ENCODE results near the gene SLC6A18.
"Not testable (repeated sequence)": the region's sequence is repeated elsewhere in the genome, so short reads cannot be mapped to it uniquely, and the experiment has no call there.

SLC6A18 gene

GRCh38 chr5:1277331-1277730 lies 52.1 kb downstream of the SLC6A18 start:
- no peaks in the 10 kb centered on the region for H3K9me3 ChIP-seq (ENCODE audit: low read length)
- H3K36me3 ChIP-seq (ENCODE audit: insufficient read depth, low read length) = no peaks in the 10 kb centered on the region
- no peak overlapping the region for H3K9ac ChIP-seq (ENCODE audit: low read length)
- no peaks in the 10 kb centered on the region for H3K27me3 ChIP-seq (ENCODE audit: control insufficient read depth in 1 of 2, insufficient read depth in 2 of 2, low read length in 2 of 2)
- no peak overlapping the region for H3K4me3 ChIP-seq (ENCODE audit: low read depth in 1 of 2, low read length in 2 of 2)
- no peaks in the 10 kb centered on the region for H3K4me1 ChIP-seq (ENCODE audit: insufficient read depth, low read length)
- no peak overlapping the region for H3K27ac ChIP-seq (ENCODE audit: low read depth, low read length)

GRCh38 chr5:1277781-1278180 lies 52.6 kb downstream of the SLC6A18 start:
- Histone ChIP-seq H3K36me3 (ENCODE audit: insufficient read depth, low read length) (no peaks in the 10 kb centered on the region), H3K4me3 (ENCODE audit: low read depth in 1 of 2, low read length in 2 of 2) (no peak overlapping the region), H3K9ac (ENCODE audit: low read length) (no peak overlapping the region), H3K4me1 (ENCODE audit: insufficient read depth, low read length) (no peaks in the 10 kb centered on the region), H3K27ac (ENCODE audit: low read depth, low read length) (no peak overlapping the region), H3K9me3 (ENCODE audit: low read length) (no peaks in the 10 kb centered on the region), H3K27me3 (ENCODE audit: control insufficient read depth in 1 of 2, insufficient read depth in 2 of 2, low read length in 2 of 2) (no peaks in the 10 kb centered on the region)

- Histone ChIP-seq H3K4me3 (ENCODE audit: low read depth in 1 of 2, low read length in 2 of 2) (no peak overlapping the region), H3K9ac (ENCODE audit: low read length) (no peak overlapping the region), H3K27me3 (ENCODE audit: control insufficient read depth in 1 of 2, insufficient read depth in 2 of 2, low read length in 2 of 2) (no peaks in the 10 kb centered on the region), H3K9me3 (ENCODE audit: low read length) (no peaks in the 10 kb centered on the region), H3K27ac (ENCODE audit: low read depth, low read length) (no peak overlapping the region), H3K36me3 (ENCODE audit: insufficient read depth, low read length) (no peaks in the 10 kb centered on the region), H3K4me1 (ENCODE audit: insufficient read depth, low read length) (no peaks in the 10 kb centered on the region)
Measured at GRCh38 chr5:1278216-1278615, 53.0 kb downstream of the SLC6A18 start.

GRCh38 chr5:1278656-1279442 lies 53.7 kb downstream of the SLC6A18 start:
- no peaks in the 10 kb centered on the region for H3K4me1 ChIP-seq (ENCODE audit: insufficient read depth, low read length)

GRCh38 chr5:1279443-1280151 lies 54.4 kb downstream of the SLC6A18 start:
- H3K9me3 ChIP-seq (ENCODE audit: low read length) = no peaks in the 10 kb centered on the region
- H3K9ac ChIP-seq (ENCODE audit: low read length) = no peak overlapping the region
- H3K4me3 ChIP-seq (ENCODE audit: low read depth in 1 of 2, low read length in 2 of 2) = no peak overlapping the region
- H3K27me3 ChIP-seq (ENCODE audit: control insufficient read depth in 1 of 2, insufficient read depth in 2 of 2, low read length in 2 of 2) = no peaks in the 10 kb centered on the region
- H3K36me3 ChIP-seq (ENCODE audit: insufficient read depth, low read length) = no peaks in the 10 kb centered on the region
- H3K4me1 ChIP-seq (ENCODE audit: insufficient read depth, low read length) = no peaks in the 10 kb centered on the region
- H3K27ac ChIP-seq (ENCODE audit: low read depth, low read length) = no peak overlapping the region

More at GRCh38 chr5:1278656-1279442, 53.7 kb downstream of the SLC6A18 start:
- Histone ChIP-seq H3K27me3 (ENCODE audit: control insufficient read depth in 1 of 2, insufficient read depth in 2 of 2, low read length in 2 of 2) (no peaks in the 10 kb centered on the region), H3K9ac (ENCODE audit: low read length) (no peak overlapping the region), H3K4me3 (ENCODE audit: low read depth in 1 of 2, low read length in 2 of 2) (no peak overlapping the region), H3K36me3 (ENCODE audit: insufficient read depth, low read length) (no peaks in the 10 kb centered on the region), H3K9me3 (ENCODE audit: low read length) (no peaks in the 10 kb centered on the region), H3K27ac (ENCODE audit: low read depth, low read length) (no peak overlapping the region)

GRCh38 chr5:1280177-1281037 lies 55.2 kb downstream of the SLC6A18 start:
- Histone ChIP-seq H3K4me3 (ENCODE audit: low read depth in 1 of 2, low read length in 2 of 2) (no peak overlapping the region), H3K36me3 (ENCODE audit: insufficient read depth, low read length) (no peaks in the 10 kb centered on the region), H3K4me1 (ENCODE audit: insufficient read depth, low read length) (no peaks in the 10 kb centered on the region), H3K9me3 (ENCODE audit: low read length) (no peaks in the 10 kb centered on the region), H3K27me3 (ENCODE audit: control insufficient read depth in 1 of 2, insufficient read depth in 2 of 2, low read length in 2 of 2) (no peaks in the 10 kb centered on the region), H3K9ac (ENCODE audit: low read length) (no peak overlapping the region), H3K27ac (ENCODE audit: low read depth, low read length) (no peak overlapping the region)

- no peak overlapping the region for H3K4me3 ChIP-seq (ENCODE audit: low read depth in 1 of 2, low read length in 2 of 2)
- no peaks in the 10 kb centered on the region for H3K36me3 ChIP-seq (ENCODE audit: insufficient read depth, low read length)
- H3K27me3 ChIP-seq (ENCODE audit: control insufficient read depth in 1 of 2, insufficient read depth in 2 of 2, low read length in 2 of 2) = no peaks in the 10 kb centered on the region
- no peak overlapping the region for H3K9ac ChIP-seq (ENCODE audit: low read length)
- no peaks in the 10 kb centered on the region for H3K4me1 ChIP-seq (ENCODE audit: insufficient read depth, low read length)
- H3K9me3 ChIP-seq (ENCODE audit: low read length) = no peaks in the 10 kb centered on the region
- H3K27ac ChIP-seq (ENCODE audit: low read depth, low read length) = no peak overlapping the region
Measured at GRCh38 chr5:1281038-1281882, 56.1 kb downstream of the SLC6A18 start.

GRCh38 chr5:1282131-1282992 lies 57.2 kb downstream of the SLC6A18 start:
- Histone ChIP-seq H3K9me3 (ENCODE audit: low read length) (no peaks in the 10 kb centered on the region), H3K4me1 (ENCODE audit: insufficient read depth, low read length) (no peaks in the 10 kb centered on the region), H3K27ac (ENCODE audit: low read depth, low read length) (no peak overlapping the region), H3K27me3 (ENCODE audit: control insufficient read depth in 1 of 2, insufficient read depth in 2 of 2, low read length in 2 of 2) (no peaks in the 10 kb centered on the region), H3K9ac (ENCODE audit: low read length) (no peak overlapping the region), H3K36me3 (ENCODE audit: insufficient read depth, low read length) (no peaks in the 10 kb centered on the region), H3K4me3 (ENCODE audit: low read depth in 1 of 2, low read length in 2 of 2) (no peak overlapping the region)

GRCh38 chr5:1282993-1283728 lies 58.0 kb downstream of the SLC6A18 start:
- H3K4me3 ChIP-seq (ENCODE audit: low read depth in 1 of 2, low read length in 2 of 2); H3K27ac ChIP-seq (ENCODE audit: low read depth, low read length); H3K4me1 ChIP-seq (ENCODE audit: insufficient read depth, low read length): not testable (repeated sequence)

GRCh38 chr5:1283729-1284041 lies 58.5 kb downstream of the SLC6A18 start:
- H3K27ac ChIP-seq (ENCODE audit: low read depth, low read length); H3K27me3 ChIP-seq (ENCODE audit: control insufficient read depth in 1 of 2, insufficient read depth in 2 of 2, low read length in 2 of 2): not testable (repeated sequence)

More at GRCh38 chr5:1282993-1283728, 58.0 kb downstream of the SLC6A18 start:
- H3K36me3 ChIP-seq (ENCODE audit: insufficient read depth, low read length); H3K9me3 ChIP-seq (ENCODE audit: low read length); H3K27me3 ChIP-seq (ENCODE audit: control insufficient read depth in 1 of 2, insufficient read depth in 2 of 2, low read length in 2 of 2); H3K9ac ChIP-seq (ENCODE audit: low read length): not testable (repeated sequence)

More at GRCh38 chr5:1283729-1284041, 58.5 kb downstream of the SLC6A18 start:
- not testable (repeated sequence) for H3K9ac ChIP-seq (ENCODE audit: low read length); H3K36me3 ChIP-seq (ENCODE audit: insufficient read depth, low read length); H3K9me3 ChIP-seq (ENCODE audit: low read length); H3K4me1 ChIP-seq (ENCODE audit: insufficient read depth, low read length); H3K4me3 ChIP-seq (ENCODE audit: low read depth in 1 of 2, low read length in 2 of 2)
